Keratinocyte (primary cell): ENCODE data around the gene ADGRV1. TPM values are rescaled to one million over a fixed set of nuclear protein-coding genes. Genes with fewer than 3 reads are reported as not detected.
"Not testable (repeated sequence)": the region's sequence is repeated elsewhere in the genome, so short reads cannot be mapped to it uniquely, and the experiment has no call there.

Source experiments
- DNase-seq: peaks from one replicate; pipeline ENCODE4 v3.0.0-alpha.2; 2011; ENCODE audit warnings: low read depth, missing footprints, low spot score
- FAIRE-seq: peaks from 2 replicates; lab custom pipeline; 2011; peaks lifted over from hg19 to GRCh38; lab: Jason Lieb, UNC
- H2AFZ ChIP-seq: 2 replicates; pipeline ENCODE4 v1.6.0; 2012; ENCODE audit warnings: low read length, control low read depth, inconsistent platforms; ENCODE audit not compliant: control insufficient read depth
- H3K27ac ChIP-seq: 2 replicates; pipeline ENCODE4 v1.5.1; 2011; ENCODE audit warnings: low read length; ENCODE audit not compliant: control insufficient read depth, insufficient read depth
- H3K27me3 ChIP-seq: 3 replicates; pipeline ENCODE4 v1.6.0; 2011; ENCODE audit warnings: low read length; ENCODE audit not compliant: control insufficient read depth, insufficient read depth; ENCODE audit errors: extremely low read depth
- H3K36me3 ChIP-seq, 2 experiments: 2 replicates in 1 of 2; 3 replicates in 1 of 2; pipeline ENCODE4 v1.5.1; 2011; ENCODE audit warnings: low read length in 2 of 2, mild to moderate bottlenecking in 1 of 2; ENCODE audit not compliant: control insufficient read depth in 2 of 2, insufficient read depth in 2 of 2; ENCODE audit errors: extremely low read depth in 1 of 2
- H3K4me1 ChIP-seq: 3 replicates; pipeline ENCODE4 v1.5.1; 2011; ENCODE audit warnings: low read length; ENCODE audit not compliant: control insufficient read depth, insufficient read depth; ENCODE audit errors: extremely low read depth
- H3K4me2 ChIP-seq: 3 replicates; pipeline ENCODE4 v1.6.0; 2011; ENCODE audit warnings: low read depth, low read length; ENCODE audit not compliant: control insufficient read depth, insufficient read depth; ENCODE audit errors: extremely low read depth
- H3K4me3 ChIP-seq, 3 experiments: fragments of 200-600 bp in 1 of 3; sonication (generic) in 1 of 3; 2 replicates in 2 of 3; 3 replicates in 1 of 3; pipeline ENCODE4 v1.5.1; 2011 to 2016; ENCODE audit warnings: low read length in 3 of 3, mild to moderate bottlenecking in 3 of 3, control low read depth in 2 of 3, inconsistent platforms in 1 of 3, low read depth in 1 of 3, mixed read lengths in 1 of 3, mixed run types in 1 of 3, moderate library complexity in 1 of 3; ENCODE audit not compliant: control insufficient read depth in 2 of 3, insufficient read depth in 2 of 3; ENCODE audit errors: extremely low read depth in 1 of 3
- H3K79me2 ChIP-seq: 2 replicates; pipeline ENCODE4 v1.6.0; 2012; ENCODE audit warnings: low read length; ENCODE audit not compliant: control insufficient read depth, insufficient read depth
- H3K9ac ChIP-seq: 3 replicates; pipeline ENCODE4 v1.6.0; 2011; ENCODE audit warnings: low read length; ENCODE audit not compliant: control insufficient read depth, insufficient read depth; ENCODE audit errors: extremely low read depth
- H3K9me1 ChIP-seq: 3 replicates; pipeline ENCODE4 v1.6.0; 2011; ENCODE audit warnings: low read length; ENCODE audit not compliant: control insufficient read depth, insufficient read depth; ENCODE audit errors: extremely low read depth
- H3K9me3 ChIP-seq: 2 replicates; pipeline ENCODE4 v1.5.1; 2012; ENCODE audit warnings: low read depth, low read length; ENCODE audit not compliant: control insufficient read depth
- H4K20me1 ChIP-seq: 3 replicates; pipeline ENCODE4 v1.6.0; 2011; ENCODE audit warnings: low read length; ENCODE audit not compliant: control insufficient read depth, insufficient read depth; ENCODE audit errors: extremely low read depth
- EZH2 ChIP-seq: IDR thresholded peaks from one replicate; pipeline ENCODE4 v1.6.1; 2012; ENCODE audit warnings: inconsistent platforms, mild to moderate bottlenecking, low read length, moderate library complexity
- dilution Hi-C: fragments of 300-500 bp; cut with MboI; formaldehyde crosslinking; loops from one replicate; pipeline ENCODE4 v1.7.0; 2020; ENCODE audit warnings: low sequenced_read_pairs; ENCODE audit not compliant: extremely low pct_ligation_motif_present
- polyA plus RNA-seq, 5 experiments: library from polyadenylated mRNA; depleted of rRNA in 3 of 5; stranded (reverse) in 3 of 5; stranded (forward) in 1 of 5; unstranded in 1 of 5; fragments of >200 nt; gene quantifications; 1 replicate in 1 of 5; 2 replicates in 3 of 5; 3 replicates in 1 of 5; pipeline versions ENCODE4 v1.2.1 to v1.2.3, GENCODE V29; 2011 to 2012; ENCODE audit warnings: missing spikeins in 2 of 5, low read depth in 1 of 5, low replicate concordance in 1 of 5
- TF ChIP-seq, protein P1 (sequence below), 3 experiments: IDR thresholded peaks in 1 of 3; conservative IDR thresholded peaks in 1 of 3; optimal IDR thresholded peaks in 1 of 3; 2 replicates in 2 of 3; 3 replicates in 1 of 3; pipeline versions ENCODE3 to v1.5.1; 2011; ENCODE audit warnings: low read length in 3 of 3, mild to moderate bottlenecking in 3 of 3, moderate library complexity in 2 of 3, control low read depth in 1 of 3, inconsistent platforms in 1 of 3; ENCODE audit not compliant: insufficient read depth in 2 of 3; ENCODE audit errors: extremely low read depth in 1 of 3

The ADGRV1 gene
- polyA plus RNA-seq, 1 donor (not counting 4 experiments of a cell fraction or from before 2014, with no cell fraction given) = 0.05 TPM

DNA sequence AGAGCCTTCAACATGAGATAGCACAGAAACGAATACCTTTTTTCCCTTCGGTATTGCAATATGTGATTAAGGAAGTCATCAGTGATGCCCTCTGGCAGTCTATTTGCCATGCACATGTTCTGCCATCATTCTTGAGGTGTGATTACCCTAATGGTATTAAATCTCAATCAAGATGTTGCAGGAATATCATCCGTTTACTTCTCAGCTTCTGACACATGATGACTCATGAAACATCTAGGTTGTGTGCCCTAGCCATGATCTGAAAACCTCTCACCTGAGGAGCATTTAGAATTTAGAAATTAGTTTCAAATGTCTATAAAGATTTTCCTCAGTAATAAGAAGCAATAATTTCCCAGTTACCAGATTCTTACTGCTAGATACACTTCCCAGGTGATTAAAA is 209.1 kb downstream of the ADGRV1 start:
- FAIRE-seq (no peak), DNase-seq (no peak)
- H2AFZ ChIP-seq = no peak overlapping the region
- H3K4me3 ChIP-seq = no peak overlapping the region
- no peaks in the 10 kb centered on the region for H3K9me1 ChIP-seq
- H3K27ac ChIP-seq = no peak overlapping the region
- TF ChIP-seq EZH2 = no peak
- TF ChIP-seq, protein P1, sequence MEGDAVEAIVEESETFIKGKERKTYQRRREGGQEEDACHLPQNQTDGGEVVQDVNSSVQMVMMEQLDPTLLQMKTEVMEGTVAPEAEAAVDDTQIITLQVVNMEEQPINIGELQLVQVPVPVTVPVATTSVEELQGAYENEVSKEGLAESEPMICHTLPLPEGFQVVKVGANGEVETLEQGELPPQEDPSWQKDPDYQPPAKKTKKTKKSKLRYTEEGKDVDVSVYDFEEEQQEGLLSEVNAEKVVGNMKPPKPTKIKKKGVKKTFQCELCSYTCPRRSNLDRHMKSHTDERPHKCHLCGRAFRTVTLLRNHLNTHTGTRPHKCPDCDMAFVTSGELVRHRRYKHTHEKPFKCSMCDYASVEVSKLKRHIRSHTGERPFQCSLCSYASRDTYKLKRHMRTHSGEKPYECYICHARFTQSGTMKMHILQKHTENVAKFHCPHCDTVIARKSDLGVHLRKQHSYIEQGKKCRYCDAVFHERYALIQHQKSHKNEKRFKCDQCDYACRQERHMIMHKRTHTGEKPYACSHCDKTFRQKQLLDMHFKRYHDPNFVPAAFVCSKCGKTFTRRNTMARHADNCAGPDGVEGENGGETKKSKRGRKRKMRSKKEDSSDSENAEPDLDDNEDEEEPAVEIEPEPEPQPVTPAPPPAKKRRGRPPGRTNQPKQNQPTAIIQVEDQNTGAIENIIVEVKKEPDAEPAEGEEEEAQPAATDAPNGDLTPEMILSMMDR (optimal IDR thresholded peaks at IDR 0.05 in 1 of 3, IDR thresholded peaks at IDR 0.05 in 1 of 3, conservative IDR thresholded peaks at IDR 0.05 in 1 of 3; ENCODE audit: extremely low read depth in 1 of 3, insufficient read depth in 2 of 3, low read length in 3 of 3) = no peak
- no peak overlapping the region for H3K4me2 ChIP-seq
- H3K27me3 ChIP-seq = no peaks in the 10 kb centered on the region
- H4K20me1 ChIP-seq = no peaks in the 10 kb centered on the region
- H3K9me3 ChIP-seq = no peaks in the 10 kb centered on the region
- H3K9ac ChIP-seq = no peak overlapping the region
- dilution Hi-C loops = no loop called here
- no peaks in the 10 kb centered on the region for H3K4me1 ChIP-seq
- no peaks in the 10 kb centered on the region for H3K36me3 ChIP-seq
- no peaks in the 10 kb centered on the region for H3K79me2 ChIP-seq

DNA sequence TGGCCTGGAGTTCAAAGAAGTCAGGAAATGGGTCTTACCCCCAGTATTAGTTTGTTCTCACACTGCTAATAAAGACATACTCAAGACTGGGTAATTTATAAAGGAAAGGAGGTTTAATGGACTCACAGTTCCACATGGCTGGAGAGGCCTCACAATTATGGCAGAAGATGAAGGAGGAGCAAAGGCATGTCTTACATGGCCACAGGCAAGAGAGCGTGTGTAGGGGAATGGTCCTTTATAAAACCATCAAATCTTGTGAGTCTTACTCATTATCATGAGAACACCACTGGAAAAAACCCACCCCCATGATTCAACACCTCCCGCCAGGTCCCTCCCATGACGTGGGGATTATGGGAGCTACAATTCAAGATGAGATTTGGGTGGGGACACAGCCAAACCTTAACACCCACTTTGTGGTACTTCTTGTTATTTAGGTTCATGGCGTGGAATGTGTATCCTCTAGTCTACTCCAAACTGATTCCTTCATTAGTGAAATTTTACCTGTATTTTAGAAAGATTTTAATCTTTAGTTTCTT is 211.5 kb downstream of the ADGRV1 start:
- H2AFZ ChIP-seq, H3K9ac ChIP-seq, FAIRE-seq, DNase-seq, dilution Hi-C loops, H3K36me3 ChIP-seq, H3K9me3 ChIP-seq, H3K27me3 ChIP-seq, H3K4me2 ChIP-seq, H3K4me1 ChIP-seq, H3K9me1 ChIP-seq, H3K4me3 ChIP-seq, H4K20me1 ChIP-seq, H3K27ac ChIP-seq, H3K79me2 ChIP-seq: not testable (repeated sequence)

DNA sequence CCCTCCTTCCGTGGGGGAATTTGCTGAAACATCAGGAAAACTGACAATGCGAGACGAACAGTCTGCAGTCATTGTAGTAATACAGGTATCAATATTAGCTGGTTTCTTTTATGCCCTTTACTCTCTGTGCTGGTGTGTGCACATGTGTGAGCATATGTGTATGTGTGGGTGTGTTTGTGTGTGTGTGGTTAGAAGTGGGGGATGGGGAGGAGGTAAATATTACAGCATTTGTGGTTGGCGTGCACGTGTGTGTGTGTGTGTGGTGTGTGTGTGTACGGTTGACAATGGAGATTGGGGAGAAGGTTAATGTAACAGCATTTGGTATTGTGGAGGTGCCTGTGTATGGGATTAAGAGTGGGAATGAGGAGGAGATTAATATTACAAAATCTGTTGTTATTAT is 219.4 kb downstream of the ADGRV1 start:
- no peak overlapping the region for H2AFZ ChIP-seq
- FAIRE-seq = no peak
- no peaks in the 10 kb centered on the region for H3K4me1 ChIP-seq
- H3K4me3 ChIP-seq = no peak overlapping the region
- no peak overlapping the region for H3K4me2 ChIP-seq
- no peaks in the 10 kb centered on the region for H3K9me1 ChIP-seq
- no peaks in the 10 kb centered on the region for H3K27me3 ChIP-seq
- no peaks in the 10 kb centered on the region for H3K79me2 ChIP-seq
- H4K20me1 ChIP-seq = no peaks in the 10 kb centered on the region
- no peak for DNase-seq
- H3K9me3 ChIP-seq = no peaks in the 10 kb centered on the region
- H3K36me3 ChIP-seq = no peaks in the 10 kb centered on the region
- H3K27ac ChIP-seq = no peak overlapping the region
- TF ChIP-seq, protein P1 (optimal IDR thresholded peaks at IDR 0.05 in 1 of 3, IDR thresholded peaks at IDR 0.05 in 1 of 3, conservative IDR thresholded peaks at IDR 0.05 in 1 of 3; ENCODE audit: extremely low read depth in 1 of 3, insufficient read depth in 2 of 3, low read length in 3 of 3) = no peak
- TF ChIP-seq EZH2 = no peak
- no peak overlapping the region for H3K9ac ChIP-seq
- dilution Hi-C loops = no loop called here
